Stimulated activated CD4-positive, alpha-beta T cell treated with anti-CD3 and anti-CD28 coated beads, TNF-alpha, amount 100 ng/mL, for 24 hours (primary cell): ENCODE results near the gene BUD31.
"Not testable (repeated sequence)": the region's sequence is repeated elsewhere in the genome, so short reads cannot be mapped to it uniquely, and the experiment has no call there.

Experiments used
- DNase-seq, 3 experiments: peaks; one replicate each; pipeline ENCODE4 v3.0.0-alpha.2; 2020; ENCODE audit warnings: low read depth in 3 of 3

Gene BUD31

GRCh38 chr7:99408379-99409191, at the start of gene BUD31, which contains the start of gene PDAP1:
BUD31 (plus strand) TSS chr7:99408969; CDS start chr7:99411093, 2,124 bp downstream.
PDAP1 (minus strand) TSS chr7:99408597; CDS start chr7:99408548, 49 bp downstream.
- peak; percentile 86 to 92 (median 86) for DNase-seq

DNA sequence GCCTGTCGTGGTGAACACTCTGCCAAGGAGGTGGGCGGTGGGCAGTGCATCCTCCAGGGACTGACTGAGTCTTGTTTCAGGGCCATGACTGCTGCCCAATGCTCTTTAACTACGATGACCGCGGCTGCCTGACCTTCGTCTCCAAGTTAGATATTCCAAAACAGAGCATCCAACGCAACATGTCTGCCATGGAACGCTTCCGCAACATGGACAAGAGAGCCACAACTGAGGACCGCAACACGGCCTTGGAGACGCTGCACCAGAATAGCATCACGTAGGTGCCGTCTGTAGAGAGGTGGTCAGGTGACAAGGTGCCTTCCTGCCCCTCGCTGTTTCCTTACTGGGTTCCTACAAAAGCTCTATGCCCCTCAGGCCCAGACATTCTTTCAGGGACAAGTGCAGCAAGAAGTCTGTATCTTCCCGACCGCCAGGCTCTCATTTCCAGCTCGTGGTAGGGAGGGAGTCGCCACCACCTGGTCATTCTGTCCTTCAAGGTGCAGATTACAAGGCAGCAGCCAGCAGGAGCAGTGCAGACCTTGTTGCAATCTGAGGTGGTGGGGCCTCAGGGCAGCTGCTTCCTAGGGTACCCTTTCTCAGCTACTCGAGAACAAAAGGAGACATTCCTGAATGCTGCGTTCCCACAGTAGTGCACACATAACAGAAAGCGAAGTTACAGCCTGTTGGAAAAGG, 49.2 kb upstream of the BUD31 start:
- DNase-seq, result no peak

DNA sequence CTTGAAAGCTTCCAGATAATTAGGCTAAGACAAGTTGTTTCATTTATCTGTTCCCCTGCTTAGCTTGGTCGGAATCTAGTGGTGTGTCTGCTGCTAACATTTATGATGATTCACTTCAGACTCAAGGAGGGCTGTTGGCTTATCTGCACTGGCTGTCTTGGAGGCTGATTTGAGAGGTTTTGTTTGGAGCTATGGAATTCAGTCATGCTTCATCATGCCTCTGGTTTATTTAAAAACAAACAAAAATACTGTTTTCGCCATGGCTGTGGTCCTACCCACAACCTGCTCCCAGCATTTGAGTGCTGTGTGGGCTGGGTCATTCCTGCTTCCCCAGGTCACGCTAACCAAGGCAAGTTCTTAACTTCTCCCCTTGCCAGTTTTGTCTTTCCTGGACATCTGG, 46.0 kb upstream of the BUD31 start:
- no peak for DNase-seq

- DNase-seq, result no peak
These were observed 45.5 kb upstream of the BUD31 start for GRCh38 chr7:99363286-99363685.

DNA sequence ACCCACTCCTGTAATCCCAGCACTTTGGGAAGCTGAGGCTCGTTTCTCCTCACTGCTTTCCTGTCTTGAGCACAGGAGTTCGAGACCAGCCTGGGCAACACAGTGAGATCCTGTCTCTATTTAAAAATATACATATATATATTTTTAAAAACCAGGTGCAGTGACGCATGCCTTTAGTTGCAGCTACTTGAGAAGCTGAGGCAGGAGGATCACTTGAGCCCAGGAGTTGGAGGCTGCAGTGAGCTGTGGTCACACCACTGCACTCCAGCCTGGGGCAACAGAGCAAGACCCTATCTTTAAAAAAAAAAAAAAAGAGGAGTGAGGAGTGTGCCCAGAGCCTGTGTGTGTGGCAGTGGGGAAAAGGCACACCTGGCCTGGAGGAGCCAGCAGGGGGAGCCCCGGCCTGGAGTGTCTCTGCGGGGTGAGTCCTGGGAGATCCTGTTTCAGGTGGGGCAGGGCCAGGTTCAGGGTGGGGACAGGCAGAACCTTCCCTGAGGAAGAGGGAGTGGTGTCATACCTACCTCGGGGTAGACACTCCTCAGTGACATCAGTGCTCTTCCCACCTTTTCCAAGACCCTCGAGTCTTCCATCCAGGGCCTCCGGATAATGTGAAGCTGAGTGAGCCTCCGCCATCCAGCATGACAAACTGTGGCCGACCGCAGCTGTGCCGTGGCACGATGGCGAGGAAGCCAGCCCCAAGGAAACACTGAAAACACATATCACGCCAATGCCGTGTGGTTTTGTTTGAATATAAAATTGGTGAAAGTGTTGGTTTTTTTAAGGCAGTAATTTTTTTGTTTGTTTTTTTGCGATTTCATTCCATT, 43.2 kb upstream of the BUD31 start:
- DNase-seq, result peak; percentile 32 to 50 (median 32)

DNA sequence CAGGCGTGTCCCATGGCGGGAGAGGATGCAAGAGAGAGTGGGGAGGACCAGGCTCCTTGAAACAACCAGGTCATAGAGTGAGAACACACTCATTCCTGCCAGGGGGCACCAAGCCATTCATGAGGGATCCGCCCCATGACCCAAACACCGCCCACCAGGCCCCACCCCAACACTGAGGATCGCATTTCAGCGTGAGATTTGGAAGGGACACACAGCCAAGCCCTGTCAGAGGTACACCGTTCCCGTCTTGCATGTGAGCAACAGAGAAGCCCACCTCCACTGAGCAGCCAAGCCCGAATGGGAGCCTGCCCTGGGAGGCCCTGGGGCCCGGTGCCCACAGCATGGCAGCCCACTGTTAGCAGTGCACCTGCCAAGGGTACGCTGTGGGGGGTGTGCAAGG, 42.1 kb upstream of the BUD31 start:
- no peak for DNase-seq

DNA sequence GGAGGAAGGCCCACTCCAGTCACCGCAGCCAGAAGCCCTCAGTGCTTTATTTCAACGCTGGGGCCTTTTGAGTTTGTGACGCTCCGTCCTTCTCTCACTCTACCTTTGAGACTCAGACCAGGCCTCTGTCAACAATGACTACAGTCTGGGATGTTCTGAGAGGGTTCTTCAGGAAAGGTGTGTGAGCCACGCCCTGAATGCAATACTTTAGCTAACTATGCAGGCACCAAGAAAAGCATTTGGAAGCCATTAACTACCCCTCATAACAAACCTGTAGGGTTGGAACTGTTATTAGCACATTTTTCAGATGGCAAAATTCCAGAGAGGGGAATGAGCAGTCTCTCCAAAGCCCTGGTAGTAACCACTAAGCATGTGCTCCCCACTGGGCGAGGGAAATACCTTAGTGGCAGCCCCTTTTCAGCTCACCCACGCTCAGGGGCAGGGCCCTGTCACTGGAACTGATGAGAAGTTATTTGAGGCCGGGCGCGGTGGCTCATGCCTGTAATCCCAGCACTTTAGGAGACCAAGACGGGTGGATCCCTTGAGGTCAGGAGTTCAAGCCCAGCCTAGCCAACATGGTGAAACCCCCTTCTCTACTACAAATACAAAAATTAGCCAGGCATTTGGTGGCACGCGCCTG, 39.9 kb upstream of the BUD31 start:
- DNase-seq, result no peak

GRCh38 chr7:99369767-99370391, 38.9 kb upstream of the BUD31 start:
- no peak for DNase-seq

- DNase-seq, result no peak
These were observed 37.3 kb upstream of the BUD31 start for GRCh38 chr7:99371376-99371920.

- DNase-seq, result no peak
These were observed 36.3 kb upstream of the BUD31 start for GRCh38 chr7:99372275-99373090.

DNA sequence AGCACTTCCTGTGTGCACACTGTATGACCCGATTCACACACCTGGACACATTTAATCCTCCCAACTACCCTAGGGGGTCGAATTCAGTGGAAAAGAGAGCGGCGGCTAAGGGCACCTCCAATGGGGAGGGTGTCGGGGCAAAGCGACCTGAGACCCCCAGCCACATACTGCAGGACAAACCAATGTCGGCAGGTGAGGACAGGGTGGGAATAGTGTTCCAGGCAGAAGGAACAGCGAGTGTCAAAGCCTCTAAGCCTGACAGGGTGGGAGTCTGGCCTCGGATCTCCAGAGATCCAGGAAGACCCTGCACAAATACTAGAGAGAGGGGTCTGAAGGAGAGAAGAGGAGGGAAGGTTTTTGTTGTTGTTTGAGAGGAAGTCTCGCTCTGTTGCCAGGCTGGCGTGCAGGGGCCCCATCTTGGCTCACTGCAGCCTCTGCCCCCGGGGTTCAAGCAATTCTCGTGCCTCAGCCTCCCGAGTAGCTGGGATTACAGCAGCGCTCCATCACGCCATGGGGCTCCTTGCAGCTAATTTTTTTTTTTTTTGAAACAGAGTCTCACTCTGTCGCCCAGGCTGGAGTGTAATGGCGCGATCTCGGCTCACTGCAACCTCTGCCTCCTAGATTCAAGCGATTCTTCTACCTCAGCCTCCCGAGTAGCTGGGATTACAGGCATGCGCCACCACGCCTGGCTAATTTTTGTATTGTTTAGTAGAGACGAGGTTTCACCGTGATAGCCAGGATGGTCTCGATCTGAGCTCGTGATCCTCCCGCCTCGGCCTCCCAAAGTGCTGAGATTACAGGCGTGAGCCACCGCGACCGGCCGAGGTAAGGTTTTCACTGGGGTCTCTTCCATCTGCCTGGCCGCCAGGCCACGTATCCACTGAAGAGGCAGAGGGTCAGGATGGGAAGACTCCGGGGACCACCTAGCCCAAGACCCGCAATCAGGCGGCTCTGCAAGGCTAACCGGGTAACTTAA, 35.4 kb upstream of the BUD31 start:
- no peak for DNase-seq

DNA sequence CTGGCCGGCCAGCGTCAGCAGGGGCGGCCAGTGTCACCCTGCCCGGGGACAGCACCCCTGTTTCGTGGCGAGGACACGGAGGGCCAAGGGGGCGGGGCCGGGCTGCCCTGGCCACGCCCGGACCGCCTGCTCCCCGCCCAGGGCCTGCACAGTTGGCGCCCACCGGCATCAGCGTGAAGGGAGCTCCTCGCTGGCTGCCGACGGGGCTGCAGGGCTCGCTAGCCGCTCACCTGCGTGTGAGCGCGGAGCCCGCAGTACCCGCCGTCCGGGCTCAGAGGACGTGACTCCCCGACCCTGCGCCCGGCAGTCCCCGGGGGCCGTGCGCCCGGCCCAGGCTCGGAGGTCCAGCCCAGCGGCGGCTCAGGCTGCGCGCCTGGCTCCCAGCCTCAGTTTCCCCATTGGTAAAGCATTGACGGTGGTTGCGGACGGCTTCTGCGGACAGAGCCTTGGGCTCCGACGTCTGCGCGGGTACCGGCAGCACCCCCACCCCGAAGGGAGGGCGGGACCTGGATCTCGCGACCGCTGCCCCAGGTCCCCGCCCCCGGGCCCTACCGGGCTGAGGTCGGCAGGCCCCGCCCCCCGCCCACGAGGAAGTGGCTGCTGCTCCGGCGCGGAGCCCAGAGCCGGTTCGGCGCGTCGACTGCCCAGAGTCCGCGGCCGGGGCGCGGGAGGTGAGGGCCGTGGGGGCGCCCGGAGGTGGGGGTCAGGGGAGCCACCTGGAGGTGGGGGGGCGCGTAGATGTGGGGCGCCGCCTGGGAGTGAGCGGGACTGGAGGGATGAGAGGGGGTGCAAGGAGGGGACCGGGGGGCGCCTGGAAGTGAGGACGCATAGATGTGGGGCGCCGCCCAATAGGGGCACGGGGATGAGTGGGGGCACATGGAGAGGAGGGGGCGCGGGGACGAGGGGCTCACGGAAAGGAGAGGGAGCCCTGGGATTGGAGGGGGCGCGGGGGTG, 34.4 kb upstream of the BUD31 start, which contains the start of gene ARPC1B:
ARPC1B (plus strand) TSS at position 620 of the 954 bp plus-strand sequence. CDS start 10,985 bp downstream, outside the sequence.
- peak; percentile 68 to 90 (median 76) for DNase-seq

DNA sequence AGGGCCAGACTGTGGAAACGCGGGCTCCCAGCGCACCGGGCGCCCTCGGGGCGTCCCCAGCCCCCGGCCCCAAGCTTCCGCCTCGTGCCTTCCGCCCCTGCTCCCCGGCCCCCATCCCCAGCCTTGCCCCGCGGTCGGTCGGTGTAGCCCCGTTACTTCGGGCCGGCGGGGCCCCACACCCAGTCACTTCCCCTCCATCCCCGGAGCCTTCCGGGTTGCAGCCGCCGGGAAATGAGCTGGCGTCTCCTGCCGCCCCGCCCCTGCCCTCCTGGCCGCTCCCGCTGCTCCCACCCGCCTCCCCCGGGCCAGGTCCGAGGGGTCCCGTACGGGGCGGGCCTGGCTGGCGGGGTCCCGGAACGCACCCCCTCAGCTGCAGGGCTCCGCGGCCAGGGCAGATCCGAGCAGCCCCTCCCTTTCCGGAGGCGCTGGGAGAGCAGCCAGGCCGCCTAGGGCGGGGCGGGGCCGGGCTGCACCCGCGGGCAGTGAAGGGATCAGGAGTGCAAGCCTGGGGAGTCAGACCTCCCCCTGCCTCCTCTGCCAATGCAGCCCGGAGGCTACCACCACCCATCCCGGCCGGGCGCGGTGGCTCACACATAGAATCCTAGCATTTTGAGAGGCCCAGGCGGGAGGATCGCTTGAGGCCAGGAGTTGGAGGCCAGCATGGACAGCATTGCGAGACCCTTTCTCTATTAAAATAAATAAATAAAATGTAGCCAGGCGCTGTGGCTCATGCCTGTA, 33.5 kb upstream of the BUD31 start:
- peak; percentile 19 to 69 (median 39) for DNase-seq

- DNase-seq, result peak; percentile 17 to 40 (median 31)
These were observed 29.7 kb upstream of the BUD31 start for GRCh38 chr7:99379043-99379577.

DNA sequence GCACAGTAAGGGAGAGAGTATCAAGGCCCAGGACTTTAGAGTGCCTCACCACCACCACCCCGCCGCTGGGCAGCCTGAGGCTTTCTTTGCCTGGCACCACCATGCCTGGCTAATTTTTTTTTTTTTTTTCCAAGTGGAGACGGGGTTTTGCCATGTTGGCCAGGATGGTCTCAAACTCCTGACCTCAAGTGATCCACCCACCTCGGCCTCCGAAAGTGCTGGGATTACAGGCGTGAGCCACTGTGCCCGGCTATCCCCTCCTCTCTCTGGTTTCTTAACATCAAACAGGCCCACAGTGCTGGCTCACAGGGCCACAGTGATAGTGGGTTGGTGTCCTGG, 29.1 kb upstream of the BUD31 start:
- DNase-seq, result not testable (repeated sequence)

GRCh38 chr7:99380032-99380822, 28.5 kb upstream of the BUD31 start:
- DNase-seq, result peak in 2 of 3 experiments; percentile 12 to 54
